Measurements from ENCODE around the gene PAM16.
A peak's percentile ranks its signal among the peaks of the same experiment; 100 is the strongest.

Gene PAM16

GRCh38 chr16:4306470-4307214, 44.5 kb downstream of the PAM16 start:
- Histone ChIP-seq H3K9ac (ENCODE audit: low read length) (peak overlapping the region; percentile 88), H3K56ac (ENCODE audit: low read length) (peak overlapping the region; percentile 74), H3K79me1 (ENCODE audit: low read length) (peaks cover 6% of the 10 kb centered on the region), H3K27me3 (ENCODE audit: insufficient read depth, low read length, poor library complexity) (no peaks in the 10 kb centered on the region), H2BK120ac (ENCODE audit: low read depth, low read length) (no peak overlapping the region), H2AK5ac (ENCODE audit: low read length) (peak overlapping the region; percentile 52), H2BK5ac (ENCODE audit: low read length) (peak overlapping the region; percentile 46), H3K4ac (ENCODE audit: low read depth, low read length) (no peak overlapping the region), H3K4me1 (ENCODE audit: control insufficient read depth, low read depth, low read length) (peaks cover 9% of the 10 kb centered on the region), H3K27ac (ENCODE audit: low read depth, low read length) (peak overlapping the region; percentile 14), H3K4me2 (ENCODE audit: low read length) (peak overlapping the region; percentile 83), H3K18ac (ENCODE audit: low read length) (peak overlapping the region; percentile 18), H3K36me3 (ENCODE audit: control insufficient read depth, insufficient read depth, low read length) (no peaks in the 10 kb centered on the region), H4K5ac (ENCODE audit: low read length) (peak overlapping the region; percentile 62), H3K79me2 (ENCODE audit: control insufficient read depth, insufficient read depth, low read length) (peaks cover 4% of the 10 kb centered on the region), H3K4me3 (ENCODE audit: low read length) (peak overlapping the region; percentile 20), H4K8ac (ENCODE audit: low read depth, low read length) (no peak overlapping the region), H2BK15ac (replicated peaks; ENCODE audit: low read depth) (no peak overlapping the region), H3K23ac (ENCODE audit: low read length) (peak overlapping the region; percentile 57)
- no CpG with 5 or more reads among the region's 16 CpGs for WGBS (ENCODE audit: extremely low coverage, insufficient coverage, low lambda C conversion rate)
- no peak for DNase-seq

GRCh38 chr16:4303973-4304372, 47.1 kb downstream of the PAM16 start:
- Histone ChIP-seq H3K79me2 (ENCODE audit: control insufficient read depth, insufficient read depth, low read length) (peaks cover 4% of the 10 kb centered on the region), H3K56ac (ENCODE audit: low read length) (no peak overlapping the region), H3K4me1 (ENCODE audit: control insufficient read depth, low read depth, low read length) (peaks cover 8% of the 10 kb centered on the region), H4K8ac (ENCODE audit: low read depth, low read length) (no peak overlapping the region), H3K23ac (ENCODE audit: low read length) (no peak overlapping the region), H2BK15ac (replicated peaks; ENCODE audit: low read depth) (no peak overlapping the region), H3K36me3 (ENCODE audit: control insufficient read depth, insufficient read depth, low read length) (no peaks in the 10 kb centered on the region), H2BK5ac (ENCODE audit: low read length) (no peak overlapping the region), H3K4ac (ENCODE audit: low read depth, low read length) (no peak overlapping the region), H2AK5ac (ENCODE audit: low read length) (no peak overlapping the region), H3K79me1 (ENCODE audit: low read length) (peaks cover 6% of the 10 kb centered on the region), H3K18ac (ENCODE audit: low read length) (no peak overlapping the region), H3K4me2 (ENCODE audit: low read length) (no peak overlapping the region), H3K4me3 (ENCODE audit: low read length) (no peak overlapping the region), H3K27ac (ENCODE audit: low read depth, low read length) (no peak overlapping the region), H4K5ac (ENCODE audit: low read length) (no peak overlapping the region), H2BK120ac (ENCODE audit: low read depth, low read length) (no peak overlapping the region), H3K27me3 (ENCODE audit: insufficient read depth, low read length, poor library complexity) (no peaks in the 10 kb centered on the region), H3K9ac (ENCODE audit: low read length) (no peak overlapping the region)
- WGBS (ENCODE audit: extremely low coverage, insufficient coverage, low lambda C conversion rate): no CpG with 5 or more reads among the region's 13 CpGs
- DNase-seq: no peak

GRCh38 chr16:4301968-4302367, 49.2 kb downstream of the PAM16 start:
- no CpG with 5 or more reads among the region's 6 CpGs for WGBS (ENCODE audit: extremely low coverage, insufficient coverage, low lambda C conversion rate)
- Histone ChIP-seq H3K23ac (ENCODE audit: low read length) (no peak overlapping the region), H3K4me1 (ENCODE audit: control insufficient read depth, low read depth, low read length) (peaks cover 8% of the 10 kb centered on the region), H3K4me2 (ENCODE audit: low read length) (no peak overlapping the region), H4K8ac (ENCODE audit: low read depth, low read length) (no peak overlapping the region), H2BK5ac (ENCODE audit: low read length) (no peak overlapping the region), H3K9ac (ENCODE audit: low read length) (no peak overlapping the region), H3K79me1 (ENCODE audit: low read length) (peaks cover 6% of the 10 kb centered on the region), H3K79me2 (ENCODE audit: control insufficient read depth, insufficient read depth, low read length) (peaks cover 4% of the 10 kb centered on the region), H2BK15ac (replicated peaks; ENCODE audit: low read depth) (no peak overlapping the region), H3K27ac (ENCODE audit: low read depth, low read length) (no peak overlapping the region), H3K4me3 (ENCODE audit: low read length) (no peak overlapping the region), H3K56ac (ENCODE audit: low read length) (no peak overlapping the region), H2AK5ac (ENCODE audit: low read length) (no peak overlapping the region), H3K27me3 (ENCODE audit: insufficient read depth, low read length, poor library complexity) (no peaks in the 10 kb centered on the region), H3K36me3 (ENCODE audit: control insufficient read depth, insufficient read depth, low read length) (no peaks in the 10 kb centered on the region), H3K4ac (ENCODE audit: low read depth, low read length) (no peak overlapping the region), H3K18ac (ENCODE audit: low read length) (no peak overlapping the region), H4K5ac (ENCODE audit: low read length) (no peak overlapping the region), H2BK120ac (ENCODE audit: low read depth, low read length) (no peak overlapping the region)
- no peak for DNase-seq

- Histone ChIP-seq H3K4me2 (ENCODE audit: low read length) (no peak overlapping the region), H2BK5ac (ENCODE audit: low read length) (no peak overlapping the region), H3K4me1 (ENCODE audit: control insufficient read depth, low read depth, low read length) (peaks cover 2% of the 10 kb centered on the region), H3K27me3 (ENCODE audit: insufficient read depth, low read length, poor library complexity) (no peaks in the 10 kb centered on the region), H3K36me3 (ENCODE audit: control insufficient read depth, insufficient read depth, low read length) (no peaks in the 10 kb centered on the region), H3K56ac (ENCODE audit: low read length) (no peak overlapping the region), H2AK5ac (ENCODE audit: low read length) (no peak overlapping the region), H3K79me1 (ENCODE audit: low read length) (no peaks in the 10 kb centered on the region), H3K18ac (ENCODE audit: low read length) (no peak overlapping the region), H2BK120ac (ENCODE audit: low read depth, low read length) (no peak overlapping the region), H4K5ac (ENCODE audit: low read length) (no peak overlapping the region), H4K8ac (ENCODE audit: low read depth, low read length) (no peak overlapping the region), H3K23ac (ENCODE audit: low read length) (no peak overlapping the region), H2BK15ac (replicated peaks; ENCODE audit: low read depth) (no peak overlapping the region), H3K4me3 (ENCODE audit: low read length) (no peak overlapping the region), H3K79me2 (ENCODE audit: control insufficient read depth, insufficient read depth, low read length) (no peaks in the 10 kb centered on the region), H3K27ac (ENCODE audit: low read depth, low read length) (no peak overlapping the region), H3K4ac (ENCODE audit: low read depth, low read length) (no peak overlapping the region), H3K9ac (ENCODE audit: low read length) (no peak overlapping the region)
- DNase-seq: no peak
- WGBS (ENCODE audit: extremely low coverage, insufficient coverage, low lambda C conversion rate): no CpG with 5 or more reads among the region's 4 CpGs
These were observed 49.9 kb downstream of the PAM16 start for GRCh38 chr16:4301177-4301576.

- Histone ChIP-seq H3K56ac (ENCODE audit: low read length) (peak overlapping the region; percentile 74), H2BK15ac (replicated peaks; ENCODE audit: low read depth) (no peak overlapping the region), H3K18ac (ENCODE audit: low read length) (no peak overlapping the region), H3K9ac (ENCODE audit: low read length) (peak overlapping the region; percentile 58), H2BK5ac (ENCODE audit: low read length) (peak overlapping the region; percentile 77), H3K27me3 (ENCODE audit: insufficient read depth, low read length, poor library complexity) (no peaks in the 10 kb centered on the region), H3K4ac (ENCODE audit: low read depth, low read length) (no peak overlapping the region), H2BK120ac (ENCODE audit: low read depth, low read length) (no peak overlapping the region), H3K79me2 (ENCODE audit: control insufficient read depth, insufficient read depth, low read length) (no peaks in the 10 kb centered on the region), H3K4me1 (ENCODE audit: control insufficient read depth, low read depth, low read length) (peaks cover 7% of the 10 kb centered on the region), H4K5ac (ENCODE audit: low read length) (no peak overlapping the region), H4K8ac (ENCODE audit: low read depth, low read length) (no peak overlapping the region), H3K4me3 (ENCODE audit: low read length) (no peak overlapping the region), H3K36me3 (ENCODE audit: control insufficient read depth, insufficient read depth, low read length) (no peaks in the 10 kb centered on the region), H3K27ac (ENCODE audit: low read depth, low read length) (peak overlapping the region; percentile 87), H3K79me1 (ENCODE audit: low read length) (no peaks in the 10 kb centered on the region), H3K23ac (ENCODE audit: low read length) (no peak overlapping the region), H3K4me2 (ENCODE audit: low read length) (no peak overlapping the region), H2AK5ac (ENCODE audit: low read length) (no peak overlapping the region)
- DNase-seq: peak; percentile 97
- WGBS (ENCODE audit: extremely low coverage, insufficient coverage, low lambda C conversion rate): no CpG with 5 or more reads among the region's 15 CpGs
These were observed 52.2 kb downstream of the PAM16 start for GRCh38 chr16:4298761-4299522.

All from mesendoderm (in vitro differentiated cells).